HG03571 (cell line): Measurements from ENCODE around the gene LCAT.
"Not testable (repeated sequence)": the region's sequence is repeated elsewhere in the genome, so short reads cannot be mapped to it uniquely, and the experiment has no call there.

Source experiments
- ATAC-seq: cut with Tn5 transposase; IDR thresholded peaks from one replicate; pipeline ENCODE4 v1.9.1; 2021; ENCODE audit not compliant: unreplicated experiment

Gene LCAT

GRCh38 chr16:67933805-67934204 lies 10.1 kb downstream of the LCAT start:
- no peak for ATAC-seq

GRCh38 chr16:67932462-67932840 lies 11.5 kb downstream of the LCAT start:
- no peak for ATAC-seq

GRCh38 chr16:67931712-67932461 lies 12.0 kb downstream of the LCAT start, which contains the start of gene CTRL:
Gene CTRL, minus strand, starts transcription at chr16:67931862. Its CDS starts 10 bp downstream, at chr16:67931852.
- ATAC-seq, result no peak

- ATAC-seq, result no peak
Observed at GRCh38 chr16:67930678-67931211, 13.2 kb downstream of the LCAT start.

- ATAC-seq, result no peak
Observed at GRCh38 chr16:67930191-67930590, 13.7 kb downstream of the LCAT start.

GRCh38 chr16:67928561-67929364 lies 15.2 kb downstream of the LCAT start:
- peak; percentile 44 for ATAC-seq

- no peak for ATAC-seq
Observed at GRCh38 chr16:67928147-67928546, 15.8 kb downstream of the LCAT start.

- no peak for ATAC-seq
Observed at GRCh38 chr16:67927131-67927941, 16.6 kb downstream of the LCAT start.

- ATAC-seq, result no peak
Observed at GRCh38 chr16:67926181-67926750, 17.7 kb downstream of the LCAT start.

GRCh38 chr16:67924140-67924906 lies 19.6 kb downstream of the LCAT start:
- no peak for ATAC-seq

- no peak for ATAC-seq
Observed at GRCh38 chr16:67923414-67924116, 20.4 kb downstream of the LCAT start.

GRCh38 chr16:67922740-67923139 lies 21.2 kb downstream of the LCAT start:
- no peak for ATAC-seq

- no peak for ATAC-seq
Observed at GRCh38 chr16:67922221-67922620, 21.7 kb downstream of the LCAT start.

- ATAC-seq, result no peak
Observed at GRCh38 chr16:67919622-67920221, 24.2 kb downstream of the LCAT start.

GRCh38 chr16:67917852-67918236 lies 26.1 kb downstream of the LCAT start:
- ATAC-seq, result no peak

- ATAC-seq, result no peak
Observed at GRCh38 chr16:67917140-67917851, 26.6 kb downstream of the LCAT start.

- ATAC-seq, result no peak
Observed at GRCh38 chr16:67915831-67916723, 27.8 kb downstream of the LCAT start.

GRCh38 chr16:67915496-67915769 lies 28.5 kb downstream of the LCAT start:
- not testable (repeated sequence) for ATAC-seq
